ENCODE data around the gene CRCP. TPM values are rescaled to one million over a fixed set of nuclear protein-coding genes. Genes with fewer than 3 reads are reported as not detected.

The CRCP gene
- total and polyA plus RNA-seq, 2 of the 13 experiments (the other 11 are each of a cell fraction or from before 2014, with no cell fraction given): 22.7 to 31.0 TPM

DNA sequence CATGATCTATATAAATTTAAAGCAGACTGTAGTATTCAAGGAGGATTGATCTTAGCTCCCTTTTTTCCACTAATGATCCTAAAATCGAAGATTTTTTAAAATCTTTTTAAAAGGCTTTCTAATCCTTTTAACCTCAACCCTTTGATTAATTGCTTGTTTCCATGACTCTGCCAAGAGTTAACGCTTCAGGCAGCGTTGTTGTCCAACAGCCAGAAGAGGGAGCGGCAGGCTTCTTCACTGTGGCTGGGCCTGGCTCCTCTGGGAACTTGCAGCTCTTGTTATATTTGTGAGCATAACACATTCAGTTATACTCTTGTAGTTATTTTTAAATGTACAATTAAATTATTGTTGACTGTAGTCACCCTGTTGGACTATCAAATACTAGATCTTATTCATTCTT, 26.3 kb downstream of the CRCP start:
- H3K4me2 ChIP-seq (ENCODE audit: low read depth, low read length): no peak overlapping the region
- in situ Hi-C loops (cut with HindIII; ENCODE audit: extremely low pct_ligation_motif_present, low pct_unique_long_range_greater_than_20kb): no loop called here
- ChIA-PET CTCF (ENCODE audit: low intra/inter-chr PET ratio, low total read pairs) (no interaction called here), POLR2A (interaction anchor here (3.7 to 4.7 kb wide), 2 partner anchors 26 to 65 kb away, joined by 18 to 33 read pairs; partner anchors contain the start of genes ASL and CRCP)
- no peaks in the 10 kb centered on the region; the same call in 1 of the 2 replicates for H4K20me1 ChIP-seq (ENCODE audit: insufficient read depth, low read length)
- no peaks in the 10 kb centered on the region for H3K9me3 ChIP-seq (ENCODE audit: low read length)
- H3K27ac ChIP-seq (ENCODE audit: extremely low read length, insufficient read depth, low read length): peak overlapping the region; percentile 71
- H3K36me3 ChIP-seq (replicated peaks in 1 of 2; ENCODE audit: control insufficient read depth in 1 of 2, insufficient read depth in 2 of 2, low read length in 2 of 2): peaks cover 0 to 45% of the 10 kb centered on the region in 2 experiments; a peak in 4 of 5 replicates
- H2AFZ ChIP-seq (ENCODE audit: low read length): no peak overlapping the region
- no peaks in the 10 kb centered on the region for H3K27me3 ChIP-seq (ENCODE audit: control insufficient read depth in 1 of 2, insufficient read depth in 2 of 2, low read length in 2 of 2)
- FAIRE-seq (no peak), ATAC-seq (peak; percentile 46; the same call in 2 of the 3 replicates), DNase-seq (ENCODE audit: low spot score) (no peak)
- no peak overlapping the region for H3K9ac ChIP-seq (ENCODE audit: insufficient read depth, low read depth, low read length)
- H3K79me2 ChIP-seq (ENCODE audit: insufficient read depth, low read length): peaks cover 8% of the 10 kb centered on the region
- H3K4me1 ChIP-seq (ENCODE audit: insufficient read depth, low read length): peaks cover 57% of the 10 kb centered on the region
- BruUV-seq (replicated peaks): no TSS peak
- H3K4me3 ChIP-seq (replicated peaks in 1 of 3; ENCODE audit: insufficient read depth in 1 of 3, low read depth in 2 of 3, low read length in 3 of 3): no peak overlapping the region
- intact Hi-C loops (cut with micrococcal nuclease; ENCODE audit: unreplicated experiment): loop anchor here (5.0 to 10.0 kb wide), 3 partner anchors 56 to 396 kb away; no protein-coding TSS in a partner anchor
- 59% methylated on average over 4 of the region's 4 CpGs for WGBS (ENCODE audit: low lambda C conversion rate)
- TF ChIP-seq TCF12 (IDR thresholded peaks at IDR 0.05): no peak
- no peak for TF ChIP-seq TCF12 (CRISPR knock-in tag; IDR thresholded peaks at IDR 0.05)
- TF ChIP-seq, protein P1, sequence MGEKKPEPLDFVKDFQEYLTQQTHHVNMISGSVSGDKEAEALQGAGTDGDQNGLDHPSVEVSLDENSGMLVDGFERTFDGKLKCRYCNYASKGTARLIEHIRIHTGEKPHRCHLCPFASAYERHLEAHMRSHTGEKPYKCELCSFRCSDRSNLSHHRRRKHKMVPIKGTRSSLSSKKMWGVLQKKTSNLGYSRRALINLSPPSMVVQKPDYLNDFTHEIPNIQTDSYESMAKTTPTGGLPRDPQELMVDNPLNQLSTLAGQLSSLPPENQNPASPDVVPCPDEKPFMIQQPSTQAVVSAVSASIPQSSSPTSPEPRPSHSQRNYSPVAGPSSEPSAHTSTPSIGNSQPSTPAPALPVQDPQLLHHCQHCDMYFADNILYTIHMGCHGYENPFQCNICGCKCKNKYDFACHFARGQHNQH (CRISPR knock-in tag; IDR thresholded peaks at IDR 0.05): 0 out of 2 replicates have a peak, but pooled peaks have one; percentile 29
- TF ChIP-seq SAP130 (CRISPR knock-in tag; IDR thresholded peaks at IDR 0.05; ENCODE audit: low read depth): peak; percentile 32
- no peak for TF ChIP-seq REL (CRISPR knock-in tag; conservative IDR thresholded peaks at IDR 0.05)
- TF ChIP-seq HOXD1 (CRISPR knock-in tag; IDR thresholded peaks at IDR 0.05): no peak
- TF ChIP-seq, protein P2, sequence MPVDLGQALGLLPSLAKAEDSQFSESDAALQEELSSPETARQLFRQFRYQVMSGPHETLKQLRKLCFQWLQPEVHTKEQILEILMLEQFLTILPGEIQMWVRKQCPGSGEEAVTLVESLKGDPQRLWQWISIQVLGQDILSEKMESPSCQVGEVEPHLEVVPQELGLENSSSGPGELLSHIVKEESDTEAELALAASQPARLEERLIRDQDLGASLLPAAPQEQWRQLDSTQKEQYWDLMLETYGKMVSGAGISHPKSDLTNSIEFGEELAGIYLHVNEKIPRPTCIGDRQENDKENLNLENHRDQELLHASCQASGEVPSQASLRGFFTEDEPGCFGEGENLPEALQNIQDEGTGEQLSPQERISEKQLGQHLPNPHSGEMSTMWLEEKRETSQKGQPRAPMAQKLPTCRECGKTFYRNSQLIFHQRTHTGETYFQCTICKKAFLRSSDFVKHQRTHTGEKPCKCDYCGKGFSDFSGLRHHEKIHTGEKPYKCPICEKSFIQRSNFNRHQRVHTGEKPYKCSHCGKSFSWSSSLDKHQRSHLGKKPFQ (CRISPR knock-in tag; IDR thresholded peaks at IDR 0.05; ENCODE audit: insufficient replicate concordance): no peak
- TF ChIP-seq MED1 (CRISPR knock-in tag; IDR thresholded peaks at IDR 0.05): no peak
- no peak for TF ChIP-seq ZNF776 (CRISPR knock-in tag; IDR thresholded peaks at IDR 0.05)
- TF ChIP-seq PLRG1 (conservative IDR thresholded peaks at IDR 0.05): no peak
- no peak for TF ChIP-seq ZNF326 (CRISPR knock-in tag; IDR thresholded peaks at IDR 0.05; ENCODE audit: borderline replicate concordance)
- TF ChIP-seq NCOA2 (CRISPR knock-in tag; IDR thresholded peaks at IDR 0.05): no peak
- TF ChIP-seq NCOR1 (IDR thresholded peaks at IDR 0.05; ENCODE audit: borderline replicate concordance, low read length): no peak
- TF ChIP-seq, protein P3, sequence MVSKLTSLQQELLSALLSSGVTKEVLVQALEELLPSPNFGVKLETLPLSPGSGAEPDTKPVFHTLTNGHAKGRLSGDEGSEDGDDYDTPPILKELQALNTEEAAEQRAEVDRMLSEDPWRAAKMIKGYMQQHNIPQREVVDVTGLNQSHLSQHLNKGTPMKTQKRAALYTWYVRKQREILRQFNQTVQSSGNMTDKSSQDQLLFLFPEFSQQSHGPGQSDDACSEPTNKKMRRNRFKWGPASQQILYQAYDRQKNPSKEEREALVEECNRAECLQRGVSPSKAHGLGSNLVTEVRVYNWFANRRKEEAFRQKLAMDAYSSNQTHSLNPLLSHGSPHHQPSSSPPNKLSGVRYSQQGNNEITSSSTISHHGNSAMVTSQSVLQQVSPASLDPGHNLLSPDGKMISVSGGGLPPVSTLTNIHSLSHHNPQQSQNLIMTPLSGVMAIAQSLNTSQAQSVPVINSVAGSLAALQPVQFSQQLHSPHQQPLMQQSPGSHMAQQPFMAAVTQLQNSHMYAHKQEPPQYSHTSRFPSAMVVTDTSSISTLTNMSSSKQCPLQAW (CRISPR knock-in tag; IDR thresholded peaks at IDR 0.05): no peak
- TF ChIP-seq, protein P4, sequence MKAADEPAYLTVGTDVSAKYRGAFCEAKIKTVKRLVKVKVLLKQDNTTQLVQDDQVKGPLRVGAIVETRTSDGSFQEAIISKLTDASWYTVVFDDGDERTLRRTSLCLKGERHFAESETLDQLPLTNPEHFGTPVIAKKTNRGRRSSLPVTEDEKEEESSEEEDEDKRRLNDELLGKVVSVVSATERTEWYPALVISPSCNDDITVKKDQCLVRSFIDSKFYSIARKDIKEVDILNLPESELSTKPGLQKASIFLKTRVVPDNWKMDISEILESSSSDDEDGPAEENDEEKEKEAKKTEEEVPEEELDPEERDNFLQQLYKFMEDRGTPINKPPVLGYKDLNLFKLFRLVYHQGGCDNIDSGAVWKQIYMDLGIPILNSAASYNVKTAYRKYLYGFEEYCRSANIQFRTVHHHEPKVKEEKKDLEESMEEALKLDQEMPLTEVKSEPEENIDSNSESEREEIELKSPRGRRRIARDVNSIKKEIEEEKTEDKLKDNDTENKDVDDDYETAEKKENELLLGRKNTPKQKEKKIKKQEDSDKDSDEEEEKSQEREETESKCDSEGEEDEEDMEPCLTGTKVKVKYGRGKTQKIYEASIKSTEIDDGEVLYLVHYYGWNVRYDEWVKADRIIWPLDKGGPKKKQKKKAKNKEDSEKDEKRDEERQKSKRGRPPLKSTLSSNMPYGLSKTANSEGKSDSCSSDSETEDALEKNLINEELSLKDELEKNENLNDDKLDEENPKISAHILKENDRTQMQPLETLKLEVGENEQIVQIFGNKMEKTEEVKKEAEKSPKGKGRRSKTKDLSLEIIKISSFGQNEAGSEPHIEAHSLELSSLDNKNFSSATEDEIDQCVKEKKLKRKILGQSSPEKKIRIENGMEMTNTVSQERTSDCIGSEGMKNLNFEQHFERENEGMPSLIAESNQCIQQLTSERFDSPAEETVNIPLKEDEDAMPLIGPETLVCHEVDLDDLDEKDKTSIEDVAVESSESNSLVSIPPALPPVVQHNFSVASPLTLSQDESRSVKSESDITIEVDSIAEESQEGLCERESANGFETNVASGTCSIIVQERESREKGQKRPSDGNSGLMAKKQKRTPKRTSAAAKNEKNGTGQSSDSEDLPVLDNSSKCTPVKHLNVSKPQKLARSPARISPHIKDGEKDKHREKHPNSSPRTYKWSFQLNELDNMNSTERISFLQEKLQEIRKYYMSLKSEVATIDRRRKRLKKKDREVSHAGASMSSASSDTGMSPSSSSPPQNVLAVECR (CRISPR knock-in tag; IDR thresholded peaks at IDR 0.05; ENCODE audit: borderline replicate concordance): no peak
- 0 out of 2 replicates have a peak, but pooled peaks have one; percentile 23 for TF ChIP-seq IRF2 (CRISPR knock-in tag; IDR thresholded peaks at IDR 0.05)
- no peak for TF ChIP-seq TP53 (CRISPR knock-in tag; conservative IDR thresholded peaks at IDR 0.05)
- TF ChIP-seq GLI4 (CRISPR knock-in tag; IDR thresholded peaks at IDR 0.05; ENCODE audit: borderline replicate concordance): no peak

Data from HepG2 (cell line).